Glutamatergic neuron (in vitro differentiated cells): ENCODE results near the gene RPS3. TPM values are rescaled to one million over a fixed set of nuclear protein-coding genes. Genes with fewer than 3 reads are reported as not detected.

Experiments used
- DNase-seq: peaks from one replicate; pipeline ENCODE4 v3.0.0; 2022
- H3K27ac Mint-ChIP-seq: one replicate; pipeline ENCODE4 v1.8.0; 2020; ENCODE audit warnings: mild to moderate bottlenecking, mixed read lengths, inconsistent platforms; ENCODE audit not compliant: unreplicated experiment
- H3K27me3 Mint-ChIP-seq: one replicate; pipeline ENCODE4 v1.8.0; 2020; ENCODE audit warnings: mild to moderate bottlenecking, moderate library complexity, mixed read lengths, inconsistent platforms; ENCODE audit not compliant: unreplicated experiment
- H3K36me3 Mint-ChIP-seq: one replicate; pipeline ENCODE4 v1.8.0; 2020; ENCODE audit warnings: mild to moderate bottlenecking, mixed read lengths, inconsistent platforms; ENCODE audit not compliant: unreplicated experiment
- H3K4me1 Mint-ChIP-seq: one replicate; pipeline ENCODE4 v1.8.0; 2020; ENCODE audit warnings: mild to moderate bottlenecking, low read depth, mixed read lengths, inconsistent platforms; ENCODE audit not compliant: unreplicated experiment
- H3K4me3 Mint-ChIP-seq: one replicate; pipeline ENCODE4 v1.8.0; 2020; ENCODE audit warnings: mild to moderate bottlenecking, mixed read lengths, inconsistent platforms; ENCODE audit not compliant: unreplicated experiment
- H3K9me3 Mint-ChIP-seq: one replicate; pipeline ENCODE4 v1.8.0; 2020; ENCODE audit warnings: mild to moderate bottlenecking, moderate library complexity, mixed read lengths, inconsistent platforms; ENCODE audit not compliant: unreplicated experiment
- total RNA-seq: library from RNA; stranded (reverse); fragmentation: NEBNext Ultra II Directional; extraction: Animal tissue kit (Norgen Biotek cat#: 25700); gene quantifications from one replicate; pipeline ENCODE4 v1.2.1, GENCODE V29; 2021; ENCODE audit not compliant: unreplicated experiment
- TF ChIP-seq, protein P1 (sequence below): fragments of 200-600 bp; sonication (generic); IDR thresholded peaks from one replicate; pipeline ENCODE4 v1.5.0; 2021; ENCODE audit not compliant: partially characterized antibody, unreplicated experiment

The RPS3 gene
- total RNA-seq, 1 donor from 2014 or later = 1,391 TPM

DNA sequence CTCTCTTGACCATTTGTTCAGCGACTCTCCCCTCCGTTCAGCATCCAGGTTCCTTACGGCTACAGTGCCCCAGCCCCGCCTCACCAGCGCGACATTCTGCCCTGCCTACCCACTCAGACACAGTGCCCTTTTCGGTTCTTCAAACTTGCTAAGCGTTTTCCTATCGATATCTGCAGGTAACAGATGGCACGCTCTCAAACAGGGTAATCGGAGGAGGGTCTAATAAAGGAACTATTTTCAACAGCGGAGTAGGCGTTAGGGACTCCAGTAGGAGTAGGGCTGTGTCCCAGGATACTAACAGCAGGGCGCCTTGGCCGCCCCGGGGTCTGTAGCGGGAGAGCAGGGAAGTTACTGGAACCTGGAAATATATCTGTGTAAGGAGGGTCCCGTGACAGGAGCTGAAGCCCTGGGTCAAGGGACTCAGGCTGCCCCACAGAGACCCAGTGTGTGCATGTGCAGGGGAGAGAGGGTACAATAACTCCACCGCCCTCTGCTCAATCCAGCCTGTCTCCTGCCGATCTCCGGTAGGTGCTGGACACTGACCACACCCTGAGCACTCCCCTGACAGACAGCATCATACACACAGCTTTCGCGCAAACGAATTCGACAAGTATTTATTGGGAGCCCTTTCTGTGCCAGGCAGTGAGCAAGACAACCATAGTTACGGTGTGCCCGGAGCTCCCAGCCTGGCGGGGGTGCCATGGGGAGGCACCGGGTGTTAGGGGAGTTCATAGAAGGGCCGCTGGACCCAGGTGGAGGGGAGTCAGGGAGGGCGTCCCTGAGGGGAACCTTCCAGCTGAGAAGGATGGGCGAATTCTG lies 31.6 kb downstream of the RPS3 start:
- peaks cover 13% of the 10 kb centered on the region for H3K4me1 Mint-ChIP-seq

DNA sequence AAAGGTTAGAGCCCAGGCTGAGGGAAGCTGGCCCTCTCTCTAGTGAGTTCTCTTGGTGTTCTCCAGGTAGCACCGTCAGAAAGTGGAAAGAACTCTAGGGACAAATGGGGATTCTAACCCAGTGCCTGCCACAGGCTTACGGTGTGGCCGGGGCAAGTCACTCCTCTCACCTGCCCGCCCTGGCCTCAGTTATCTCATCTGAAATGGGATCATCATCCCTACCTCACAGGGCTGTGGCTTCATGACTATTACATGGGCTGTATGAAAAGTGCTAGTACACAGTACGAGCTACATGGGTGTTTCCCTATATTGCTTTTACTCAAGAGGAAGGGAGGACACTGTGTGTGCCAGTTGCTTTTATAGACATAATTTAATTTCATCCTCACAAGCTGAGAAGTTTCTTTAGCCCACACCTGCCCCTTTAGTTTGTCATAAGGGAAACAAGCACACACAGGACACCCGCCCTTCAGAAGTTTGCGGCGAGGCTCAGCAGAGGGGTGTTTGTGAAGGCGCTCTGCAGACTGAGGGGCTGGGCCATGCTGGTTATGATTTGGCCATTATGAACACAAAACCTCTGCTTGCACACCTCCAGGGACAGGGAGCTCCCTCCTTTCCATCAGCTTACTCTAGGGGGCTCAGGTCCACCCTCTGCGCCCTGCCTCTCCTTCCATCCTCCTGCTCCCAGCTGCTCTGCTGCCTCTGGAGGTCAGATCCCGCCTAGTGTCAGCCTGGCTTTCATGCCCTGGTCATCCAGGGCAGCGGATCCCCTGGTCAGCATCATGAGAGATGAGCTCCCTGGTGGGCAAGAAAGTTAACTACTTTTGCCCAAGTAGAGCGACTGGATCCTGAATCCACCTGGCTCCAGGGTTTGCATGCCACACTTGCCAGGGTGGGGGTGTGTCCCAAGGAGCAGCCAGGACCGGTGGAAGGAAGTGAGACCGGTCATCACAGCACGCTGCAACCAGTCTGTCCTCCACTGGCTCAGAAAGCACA lies 32.5 kb downstream of the RPS3 start:
- Mint-ChIP-seq H3K9me3 (peaks cover 28% of the 10 kb centered on the region), H3K4me3 (peak overlapping the region; percentile 90), H3K27me3 (peaks cover 35% of the 10 kb centered on the region), H3K36me3 (peaks cover 16% of the 10 kb centered on the region), H3K4me1 (peaks cover 13% of the 10 kb centered on the region), H3K27ac (no peak overlapping the region)
- TF ChIP-seq, protein P1, sequence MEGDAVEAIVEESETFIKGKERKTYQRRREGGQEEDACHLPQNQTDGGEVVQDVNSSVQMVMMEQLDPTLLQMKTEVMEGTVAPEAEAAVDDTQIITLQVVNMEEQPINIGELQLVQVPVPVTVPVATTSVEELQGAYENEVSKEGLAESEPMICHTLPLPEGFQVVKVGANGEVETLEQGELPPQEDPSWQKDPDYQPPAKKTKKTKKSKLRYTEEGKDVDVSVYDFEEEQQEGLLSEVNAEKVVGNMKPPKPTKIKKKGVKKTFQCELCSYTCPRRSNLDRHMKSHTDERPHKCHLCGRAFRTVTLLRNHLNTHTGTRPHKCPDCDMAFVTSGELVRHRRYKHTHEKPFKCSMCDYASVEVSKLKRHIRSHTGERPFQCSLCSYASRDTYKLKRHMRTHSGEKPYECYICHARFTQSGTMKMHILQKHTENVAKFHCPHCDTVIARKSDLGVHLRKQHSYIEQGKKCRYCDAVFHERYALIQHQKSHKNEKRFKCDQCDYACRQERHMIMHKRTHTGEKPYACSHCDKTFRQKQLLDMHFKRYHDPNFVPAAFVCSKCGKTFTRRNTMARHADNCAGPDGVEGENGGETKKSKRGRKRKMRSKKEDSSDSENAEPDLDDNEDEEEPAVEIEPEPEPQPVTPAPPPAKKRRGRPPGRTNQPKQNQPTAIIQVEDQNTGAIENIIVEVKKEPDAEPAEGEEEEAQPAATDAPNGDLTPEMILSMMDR = peak; percentile 17
- DNase-seq = no peak

More for the DNA sequence above, 31.6 kb downstream of the RPS3 start:
- Mint-ChIP-seq H3K36me3 (peaks cover 16% of the 10 kb centered on the region), H3K27ac (peak overlapping the region; percentile 90), H3K4me3 (peak overlapping the region; percentile 90), H3K27me3 (peaks cover 37% of the 10 kb centered on the region), H3K9me3 (peaks cover 28% of the 10 kb centered on the region)
- no peak for DNase-seq
- TF ChIP-seq, protein P1 = no peak

DNA sequence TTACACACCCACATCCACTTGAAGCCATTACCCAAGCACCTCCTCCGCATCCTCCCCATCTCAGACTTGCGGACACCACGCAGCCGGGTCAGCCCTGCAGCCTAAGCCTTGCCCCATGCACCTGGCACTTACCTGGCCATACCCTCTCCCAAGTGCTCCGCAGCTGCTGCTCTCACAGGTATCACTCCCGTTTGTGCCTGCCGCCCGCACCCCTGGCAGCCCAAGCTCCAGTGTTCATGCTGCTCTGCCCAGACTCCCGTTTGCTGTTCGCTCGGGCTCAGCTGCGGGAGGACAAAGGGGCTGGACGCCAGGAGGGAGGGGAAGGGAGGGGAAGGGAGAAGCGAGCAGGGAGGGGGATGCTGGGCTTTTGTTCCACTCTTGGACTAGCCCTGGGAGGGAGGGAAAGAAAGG lies 33.6 kb downstream of the RPS3 start, which contains the start of gene KLHL35:
Gene KLHL35 (minus strand): TSS at position 293 of the 411 bp plus-strand sequence. CDS start 2,574 bp downstream, outside the sequence.
- H3K4me3 Mint-ChIP-seq = peak within 1 kb of the TSS; percentile 90
- peaks cover 30% of the 10 kb centered on the region for H3K9me3 Mint-ChIP-seq
- DNase-seq = peak; percentile 60
- H3K4me1 Mint-ChIP-seq = peaks cover 13% of the 10 kb centered on the region
- peaks cover 16% of the 10 kb centered on the region for H3K36me3 Mint-ChIP-seq
- TF ChIP-seq, protein P1 = no peak
- peak within 1 kb of the TSS; percentile 88 for H3K27ac Mint-ChIP-seq
- H3K27me3 Mint-ChIP-seq = peaks cover 37% of the 10 kb centered on the region

DNA sequence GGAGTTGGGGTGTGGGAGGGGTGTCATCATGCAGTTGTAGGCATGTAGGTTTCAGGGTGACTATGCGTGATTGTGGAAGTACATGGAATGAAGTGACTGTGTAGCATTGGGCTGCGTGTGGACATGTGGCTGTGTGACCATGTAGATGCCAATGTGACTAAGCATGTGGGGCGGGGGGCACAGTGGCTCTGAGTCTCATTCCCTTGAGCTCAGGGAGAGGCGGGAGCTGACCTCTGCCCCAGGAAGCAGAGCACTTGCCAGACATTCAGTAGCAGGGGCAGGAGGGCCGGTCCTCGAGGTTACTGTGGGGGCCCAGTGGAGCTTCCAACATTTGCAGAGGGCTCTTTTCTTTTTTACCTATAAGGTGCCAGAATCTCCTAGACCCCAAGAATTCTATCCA lies 34.1 kb downstream of the RPS3 start:
- DNase-seq = no peak
- Mint-ChIP-seq H3K4me3 (peak overlapping the region; percentile 58), H3K4me1 (peaks cover 13% of the 10 kb centered on the region), H3K36me3 (peaks cover 16% of the 10 kb centered on the region), H3K27me3 (peaks cover 41% of the 10 kb centered on the region), H3K9me3 (peaks cover 30% of the 10 kb centered on the region), H3K27ac (peak overlapping the region; percentile 84)
- TF ChIP-seq, protein P1 = no peak
